Epithelial cell of proximal tubule (primary cell): Measurements from ENCODE around the gene MRPL40. TPM values are rescaled to one million over a fixed set of nuclear protein-coding genes. Genes with fewer than 3 reads are reported as not detected.

ENCODE experiments used
- DNase-seq: peaks from one replicate; pipeline ENCODE4 v3.0.0-alpha.2; 2011; ENCODE audit warnings: low read depth
- H3K4me3 ChIP-seq: 2 replicates; pipeline ENCODE4 v1.5.1; 2011; ENCODE audit warnings: low read depth, mild to moderate bottlenecking, low read length
- CTCF ChIP-seq: conservative IDR thresholded peaks from 2 replicates; pipeline ENCODE4 v1.5.1; 2012; ENCODE audit warnings: low read depth, mild to moderate bottlenecking, low read length
- total RNA-seq: library from RNA; depleted of rRNA; stranded (reverse); fragments of >200 nt; gene quantifications from 2 replicates; pipeline ENCODE4 v1.2.3, GENCODE V29; 2015

The MRPL40 gene
- total RNA-seq, 1 donor from 2014 or later, result 24.3 TPM

- TF ChIP-seq CTCF, result no peak
- no peak overlapping the region for H3K4me3 ChIP-seq
- no peak for DNase-seq
Measured at GRCh38 chr22:19412478-19412877, 19.9 kb upstream of the MRPL40 start.

GRCh38 chr22:19412923-19413322, 19.4 kb upstream of the MRPL40 start:
- TF ChIP-seq CTCF, result no peak
- no peak for DNase-seq
- no peak overlapping the region for H3K4me3 ChIP-seq

DNA sequence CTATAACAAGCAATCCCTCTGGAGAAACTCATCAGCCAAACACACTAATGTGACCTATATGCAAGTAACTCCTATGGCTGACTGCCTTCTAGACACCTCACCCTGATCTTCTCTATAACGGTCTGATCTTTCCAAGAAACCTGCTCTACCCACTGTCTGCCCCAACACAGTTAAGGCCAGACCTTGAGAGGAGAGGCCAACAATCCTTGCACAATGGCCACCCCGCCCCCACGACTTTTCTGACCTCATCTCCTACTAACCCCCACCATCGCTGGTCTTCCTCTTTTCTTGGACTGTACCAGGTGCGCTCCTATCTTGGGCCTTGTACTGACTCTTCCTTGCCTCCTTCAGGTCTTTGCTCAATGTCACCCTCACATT, 13.3 kb upstream of the MRPL40 start:
- no peak overlapping the region for H3K4me3 ChIP-seq
- DNase-seq, result no peak
- no peak for TF ChIP-seq CTCF

DNA sequence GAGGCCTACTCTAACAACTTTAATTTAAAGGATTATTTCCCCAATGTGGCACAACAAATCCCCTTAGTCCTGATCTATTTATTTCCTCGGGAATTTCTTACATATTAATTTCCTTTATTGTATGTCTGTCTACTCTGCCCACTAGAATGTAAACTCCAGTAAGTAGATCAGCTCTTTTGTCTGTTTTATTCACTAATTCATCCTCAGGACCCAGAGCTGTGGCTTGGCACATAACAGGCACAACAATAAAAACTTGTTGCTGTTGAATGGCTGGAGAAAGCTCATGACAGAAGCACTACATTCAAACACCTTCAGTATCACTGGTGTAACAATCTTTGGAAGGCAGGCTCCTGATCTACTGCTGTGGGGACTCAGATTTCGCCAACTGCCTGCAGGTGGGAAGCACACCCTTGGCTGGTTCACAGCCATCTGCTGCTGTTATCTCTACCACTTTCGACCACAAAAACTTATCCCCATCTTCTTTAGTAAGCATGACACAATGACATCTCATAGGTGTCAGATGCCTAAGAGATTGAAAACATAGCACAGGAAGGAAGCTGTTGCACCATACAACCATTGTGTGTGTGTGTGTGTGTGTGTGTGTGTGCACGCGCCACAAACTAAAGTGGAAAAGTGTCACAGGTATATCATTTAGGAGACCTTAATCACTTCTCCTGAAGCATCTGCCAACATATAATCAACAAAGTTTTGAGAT, 12.7 kb upstream of the MRPL40 start:
- H3K4me3 ChIP-seq, result no peak overlapping the region
- TF ChIP-seq CTCF, result no peak
- no peak for DNase-seq

- no peak for DNase-seq
- no peak overlapping the region for H3K4me3 ChIP-seq
- TF ChIP-seq CTCF, result no peak
Measured at GRCh38 chr22:19420321-19420720, 12.0 kb upstream of the MRPL40 start.

GRCh38 chr22:19422440-19423301, 9.7 kb upstream of the MRPL40 start:
- no peak for DNase-seq
- no peak for TF ChIP-seq CTCF
- H3K4me3 ChIP-seq, result no peak overlapping the region

GRCh38 chr22:19424186-19424500, 8.2 kb upstream of the MRPL40 start:
- TF ChIP-seq CTCF, result no peak
- no peak overlapping the region for H3K4me3 ChIP-seq
- no peak for DNase-seq
